Activated CD4-positive, CD25-positive, alpha-beta regulatory T cell (primary cell): ENCODE measurements around the gene NGEF.
"Not testable (repeated sequence)": the region's sequence is repeated elsewhere in the genome, so short reads cannot be mapped to it uniquely, and the experiment has no call there.

Source experiments
- DNase-seq, 4 experiments: peaks; one replicate each; lab custom pipeline; 2025; lab: John Stamatoyannopoulos, UW

NGEF gene

GRCh38 chr2:232870766-232871371, 142.2 kb downstream of the NGEF start:
- DNase-seq: no peak

GRCh38 chr2:232870018-232870765, 142.9 kb downstream of the NGEF start, which contains the start of gene SNORC:
Gene SNORC, plus strand, starts transcription at chr2:232870264. Its CDS starts 78 bp downstream, at chr2:232870342.
- no peak for DNase-seq

- DNase-seq: no peak
Observed at GRCh38 chr2:232869138-232870017, 143.7 kb downstream of the NGEF start.

- no peak for DNase-seq
Observed at GRCh38 chr2:232866104-232866503, 147.0 kb downstream of the NGEF start.

- DNase-seq: no peak
Observed at GRCh38 chr2:232865165-232865564, 147.9 kb downstream of the NGEF start.

DNA sequence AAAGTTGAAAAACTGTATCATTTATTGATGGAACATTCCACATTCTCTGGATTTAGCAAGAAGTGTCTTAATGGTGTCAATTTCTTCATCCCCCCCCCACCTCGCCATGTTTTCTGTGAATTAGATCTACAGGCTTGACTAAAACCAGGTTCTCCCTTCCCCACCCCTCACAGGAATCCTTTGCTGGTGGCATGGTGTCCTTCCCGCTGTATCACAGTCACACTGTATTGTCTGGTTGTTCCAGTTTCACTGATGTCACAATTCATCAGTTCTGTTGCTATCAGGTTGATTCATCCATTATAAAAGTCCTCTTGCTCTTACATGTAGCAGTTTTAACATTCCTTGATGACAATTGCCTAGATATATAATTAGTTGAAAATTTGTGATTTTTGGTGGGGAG, 149.1 kb downstream of the NGEF start:
- DNase-seq: no peak

- no peak for DNase-seq
Observed at GRCh38 chr2:232861353-232861752, 151.7 kb downstream of the NGEF start.

DNA sequence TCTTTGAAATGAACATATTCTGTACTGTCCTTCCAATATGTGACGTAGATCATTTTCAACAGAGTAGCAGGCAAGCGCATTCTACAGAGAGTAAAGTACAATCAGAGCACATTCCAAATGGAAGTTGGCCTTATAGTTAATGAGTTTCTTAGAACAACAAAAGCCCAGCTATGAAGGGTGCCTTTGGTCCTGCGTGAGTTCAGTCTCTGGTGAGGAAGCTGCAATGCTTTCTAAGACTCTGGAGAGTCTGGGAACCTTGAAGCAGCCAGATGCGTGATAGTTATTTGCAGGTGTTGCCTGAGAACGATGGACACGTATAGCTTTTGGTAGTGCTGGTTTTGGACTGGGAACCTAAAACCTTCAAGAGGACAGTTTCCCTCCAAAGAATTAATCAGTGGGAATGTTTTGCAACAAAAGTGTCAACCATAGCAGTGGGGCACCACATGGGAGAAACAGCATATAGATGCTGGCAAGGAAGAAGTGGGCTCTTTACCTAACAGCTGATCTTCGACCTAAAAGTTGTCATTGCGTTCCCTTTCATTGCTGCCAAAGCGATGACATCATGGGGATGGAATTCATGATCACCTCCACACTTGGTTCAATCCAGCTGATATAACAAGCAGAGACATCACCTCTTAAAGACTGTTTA, 152.3 kb downstream of the NGEF start:
- no peak for DNase-seq

DNA sequence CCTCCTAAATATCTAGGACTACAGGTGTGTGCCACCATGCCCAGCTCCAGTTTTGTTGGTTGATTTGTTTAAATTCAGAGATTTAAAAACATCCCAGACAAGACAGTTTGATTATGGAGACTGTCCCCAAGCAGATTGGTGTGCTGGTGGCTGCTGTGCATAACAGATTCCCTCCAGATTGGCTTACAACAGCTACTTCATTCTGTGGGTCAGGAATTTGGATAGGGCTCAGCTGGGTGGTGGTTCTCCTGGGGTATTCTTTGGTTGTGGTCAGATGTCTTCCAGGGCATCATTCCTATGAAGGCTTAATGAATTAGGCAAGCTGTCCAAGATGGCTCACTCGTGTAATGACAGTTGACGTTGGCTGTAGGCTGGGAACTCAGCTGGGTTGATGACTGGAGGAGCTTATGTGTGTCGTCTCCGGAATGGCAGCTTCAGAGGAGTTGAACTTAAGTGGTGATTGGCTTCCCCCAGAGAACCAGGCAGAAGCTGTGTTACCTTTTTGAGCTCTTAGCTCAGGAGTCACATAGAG, 153.6 kb downstream of the NGEF start:
- no peak for DNase-seq

DNA sequence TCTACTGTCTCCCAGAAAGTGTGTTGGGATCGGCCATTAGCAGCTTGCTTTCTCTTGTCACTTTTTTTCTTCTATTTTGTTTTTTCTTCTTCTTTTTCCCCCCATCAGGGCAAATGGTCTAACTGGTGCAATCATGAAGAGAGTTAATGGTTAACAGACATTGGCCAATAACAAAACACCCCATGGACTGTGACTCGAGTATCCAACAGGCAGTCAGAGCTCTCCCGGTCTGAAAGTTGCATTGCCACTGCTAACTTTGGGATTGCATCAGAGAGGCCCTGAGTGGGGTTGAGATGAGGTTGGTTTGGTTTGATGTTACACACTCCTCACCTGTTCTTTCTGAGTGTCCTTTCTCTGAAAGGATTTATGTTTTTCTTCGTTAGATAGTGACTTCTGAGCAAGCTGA, 155.9 kb downstream of the NGEF start:
- DNase-seq: no peak

- no peak for DNase-seq
Observed at GRCh38 chr2:232854082-232854481, 159.0 kb downstream of the NGEF start.

DNA sequence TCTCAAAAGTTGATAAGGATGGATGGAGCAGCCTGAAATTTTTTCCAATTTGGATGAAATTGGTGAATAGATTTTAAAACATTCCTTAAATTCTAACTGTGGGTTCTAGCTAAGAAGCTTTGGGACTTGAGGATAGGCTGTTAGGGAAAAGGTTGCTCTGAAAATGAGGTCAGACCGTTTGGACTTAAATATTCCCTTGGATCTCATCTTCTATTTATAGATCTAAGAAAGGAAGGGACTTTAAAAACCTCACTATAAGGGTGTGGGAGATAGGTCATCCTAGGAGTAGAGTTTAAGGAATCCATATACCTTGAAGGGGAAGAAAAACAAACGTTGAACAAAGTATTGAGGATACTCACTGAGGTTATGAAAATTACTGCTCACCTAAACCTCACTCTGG, 160.4 kb downstream of the NGEF start:
- no peak for DNase-seq

DNA sequence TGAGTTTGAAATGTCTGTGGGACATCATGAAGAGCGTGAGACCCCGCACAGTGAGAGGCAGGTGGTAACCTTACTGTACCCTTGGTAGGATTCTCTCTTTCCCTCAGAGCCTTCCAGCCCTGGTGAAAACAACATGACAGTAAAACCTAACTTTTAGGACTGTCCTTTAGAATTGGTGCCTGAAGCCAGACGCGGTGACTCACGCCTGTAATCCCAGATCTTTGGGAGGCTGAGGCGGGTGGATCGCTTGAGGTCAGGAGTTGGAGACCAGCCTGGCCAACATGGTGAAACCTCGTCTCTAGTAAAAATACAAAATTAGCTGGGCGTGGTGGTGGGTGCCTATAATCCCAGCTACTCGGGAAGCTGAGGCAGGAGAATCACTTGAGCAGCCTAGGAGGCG, 161.0 kb downstream of the NGEF start:
- not testable (repeated sequence) for DNase-seq

DNA sequence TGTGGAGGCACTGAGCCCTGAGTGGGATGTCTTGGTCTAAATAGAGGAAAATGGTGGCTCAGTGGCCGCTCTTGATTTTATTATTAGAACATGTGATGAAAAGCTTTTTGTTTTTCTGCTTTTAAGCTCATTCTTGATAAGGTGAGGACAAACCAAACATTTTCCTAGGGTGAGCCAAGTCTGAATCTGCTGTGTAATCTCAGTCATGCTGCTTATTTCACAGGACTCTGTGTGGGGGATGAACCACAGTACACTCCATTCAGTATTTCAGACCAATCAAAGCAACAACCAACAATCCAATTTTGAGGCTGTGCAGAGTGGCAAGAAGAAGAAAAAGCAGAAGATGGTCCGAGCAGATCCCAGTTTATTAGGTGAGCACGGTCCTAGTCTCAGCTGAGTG, 163.0 kb downstream of the NGEF start:
- no peak for DNase-seq

- no peak for DNase-seq
Observed at GRCh38 chr2:232846055-232846454, 167.0 kb downstream of the NGEF start.

- no peak for DNase-seq
Observed at GRCh38 chr2:232843834-232844233, 169.2 kb downstream of the NGEF start.

- DNase-seq: no peak
Observed at GRCh38 chr2:232842689-232843088, 170.4 kb downstream of the NGEF start.

DNA sequence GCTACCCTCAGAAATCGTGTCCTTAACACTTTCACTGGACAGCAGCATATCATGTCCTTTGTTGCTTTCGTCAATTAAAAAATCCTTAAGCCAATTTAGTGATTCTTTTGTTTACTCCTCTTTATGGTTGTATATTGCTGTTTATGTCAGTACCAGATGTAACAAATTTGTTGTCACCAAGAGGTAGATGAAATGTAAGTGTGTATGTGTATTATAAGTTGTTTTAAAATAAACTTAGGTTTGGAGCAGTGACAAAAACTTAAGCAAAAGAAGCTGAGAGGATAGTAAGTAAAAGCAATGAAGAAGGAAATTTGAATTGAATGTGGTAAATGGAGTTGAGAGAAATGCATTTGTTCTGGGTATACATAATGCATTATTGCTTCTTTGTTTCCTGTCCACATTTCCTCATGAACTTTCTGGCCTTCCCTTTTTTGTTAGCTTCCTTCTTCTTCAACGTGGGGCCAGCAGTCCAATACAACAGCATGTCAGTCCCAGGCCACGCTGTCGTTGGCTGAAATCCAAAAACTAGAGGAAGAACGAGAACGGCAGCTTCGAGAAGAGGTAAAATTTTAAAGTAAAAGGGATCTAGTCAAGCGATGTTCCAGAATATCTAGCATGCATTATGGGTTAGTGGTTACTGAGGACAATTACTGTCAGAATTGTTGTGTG, 173.5 kb downstream of the NGEF start:
- no peak for DNase-seq

DNA sequence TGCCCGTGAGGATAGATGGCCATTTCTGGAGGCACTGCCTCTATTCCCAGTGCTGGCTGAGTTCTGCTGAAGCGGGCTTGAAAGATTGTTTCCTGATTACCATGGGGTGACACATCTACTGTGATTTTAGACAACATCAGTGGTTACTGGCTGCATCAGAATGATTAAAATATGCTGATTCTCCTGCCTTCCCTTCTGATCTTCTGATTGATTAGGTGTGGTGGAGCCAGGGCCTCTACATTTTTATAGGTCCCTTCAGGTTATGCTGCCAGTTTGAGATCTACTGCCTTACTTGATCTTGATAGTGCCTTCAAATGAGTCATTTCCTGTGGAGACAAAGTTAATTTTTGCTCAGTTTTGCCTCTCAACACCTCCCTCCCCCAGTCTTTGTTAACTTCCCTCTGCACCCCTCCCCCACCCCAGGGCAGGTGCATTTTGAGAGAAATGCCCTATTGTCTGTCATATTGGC, 174.6 kb downstream of the NGEF start:
- peak; percentile 12 to 55 (median 38) for DNase-seq

DNA sequence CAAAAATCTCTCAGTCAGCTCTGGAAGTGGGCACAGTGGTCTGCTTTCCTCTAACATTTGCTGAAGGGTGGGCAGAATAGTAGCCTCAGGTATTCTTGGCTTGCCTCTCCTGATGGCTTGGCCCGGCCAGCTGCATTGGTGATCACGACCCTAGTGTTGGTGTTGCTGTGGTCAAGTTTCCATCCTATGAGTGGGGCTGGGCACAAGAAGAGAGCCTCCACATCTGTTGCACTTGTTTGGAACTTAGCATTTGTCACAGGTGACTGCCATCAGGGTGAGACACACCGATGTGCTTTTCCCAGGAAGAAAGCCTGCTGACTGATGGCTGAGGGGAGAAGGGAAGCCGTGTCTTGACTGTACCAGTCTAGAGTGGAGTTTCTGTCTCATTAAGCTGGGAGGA, 176.1 kb downstream of the NGEF start:
- no peak for DNase-seq

DNA sequence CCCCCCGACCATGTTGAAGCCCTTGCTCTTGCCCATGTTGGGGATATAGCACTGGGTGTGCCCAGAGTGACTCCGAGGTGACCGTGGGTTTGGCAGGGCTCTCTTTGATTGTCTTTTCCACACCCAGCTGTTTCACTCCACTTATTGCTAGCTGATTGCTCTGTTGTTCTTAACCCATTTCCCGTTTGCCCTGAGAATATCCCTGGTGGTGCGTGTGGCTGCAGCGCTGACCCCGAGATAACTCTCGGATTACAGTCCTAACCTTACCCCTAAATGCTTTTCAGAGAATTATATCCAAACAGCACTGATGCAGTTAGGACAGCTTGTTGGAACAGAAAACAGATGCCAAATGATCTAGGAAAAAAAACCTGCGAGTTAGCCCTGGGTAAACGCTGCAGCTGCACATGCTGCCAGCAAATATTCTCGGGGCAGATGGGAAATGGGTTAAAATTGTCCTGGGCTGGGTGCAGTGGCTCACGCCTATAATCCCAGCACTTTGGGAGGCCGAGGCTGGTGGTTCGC, 177.3 kb downstream of the NGEF start:
- DNase-seq: no peak
